ENCODE results near the gene MBTD1. TPM values are rescaled to one million over a fixed set of nuclear protein-coding genes. Genes with fewer than 3 reads are reported as not detected.

The MBTD1 gene
- polyA plus RNA-seq, 2 of the 4 experiments (the other 2 are of a cell fraction): 8.1 to 13.4 TPM

DNA sequence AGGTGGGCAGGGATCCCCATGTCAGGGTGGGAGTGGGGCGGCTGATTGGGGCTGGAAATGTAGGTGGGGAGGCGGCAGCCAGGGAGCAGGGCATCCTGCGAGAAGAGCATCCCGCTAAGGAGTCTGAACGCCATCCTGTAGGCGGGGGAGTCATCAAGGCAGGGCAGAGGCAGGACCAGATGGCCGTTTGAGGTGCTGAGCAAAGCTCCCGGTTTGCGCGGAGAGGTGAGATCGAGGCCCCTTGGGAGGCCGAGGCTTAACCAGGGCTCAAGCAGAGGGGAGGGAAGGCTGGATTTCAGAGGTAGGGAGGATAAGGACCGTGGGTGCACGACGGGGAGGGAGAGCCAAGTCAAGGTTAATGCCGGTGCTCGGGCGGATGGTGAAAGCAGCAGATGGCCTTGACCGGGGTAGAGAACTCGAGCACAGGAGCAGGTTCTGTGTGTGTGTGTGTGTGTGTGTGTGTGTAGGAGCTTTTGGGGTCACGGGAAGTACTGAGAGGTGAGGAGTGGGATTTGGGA is 94.1 kb downstream of the MBTD1 start:
- peak; percentile 73; the same call in 1 of the 2 replicates for TF ChIP-seq FOSB (CRISPR knock-in tag; IDR thresholded peaks at IDR 0.05)
- TF ChIP-seq HOXB5 (CRISPR knock-in tag; IDR thresholded peaks at IDR 0.05): 0 out of 2 replicates have a peak, but pooled peaks have one; percentile 48
- 0 out of 2 replicates have a peak, but pooled peaks have one; percentile 27 for TF ChIP-seq HOXA7 (CRISPR knock-in tag; IDR thresholded peaks at IDR 0.05)
- TF ChIP-seq RCOR1 (IDR thresholded peaks at IDR 0.05; ENCODE audit: low read depth, low read length): no peak
- no peak for TF ChIP-seq CEBPB (IDR thresholded peaks at IDR 0.05)
- TF ChIP-seq, protein P1, sequence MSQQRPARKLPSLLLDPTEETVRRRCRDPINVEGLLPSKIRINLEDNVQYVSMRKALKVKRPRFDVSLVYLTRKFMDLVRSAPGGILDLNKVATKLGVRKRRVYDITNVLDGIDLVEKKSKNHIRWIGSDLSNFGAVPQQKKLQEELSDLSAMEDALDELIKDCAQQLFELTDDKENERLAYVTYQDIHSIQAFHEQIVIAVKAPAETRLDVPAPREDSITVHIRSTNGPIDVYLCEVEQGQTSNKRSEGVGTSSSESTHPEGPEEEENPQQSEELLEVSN (IDR thresholded peaks at IDR 0.05; ENCODE audit: borderline replicate concordance, low read depth): no peak
- TF ChIP-seq TFCP2L1 (CRISPR knock-in tag; IDR thresholded peaks at IDR 0.05): 0 out of 2 replicates have a peak, but pooled peaks have one; percentile 17
- no peak for TF ChIP-seq MAZ (IDR thresholded peaks at IDR 0.05; ENCODE audit: borderline replicate concordance, low read depth, low read length)
- no peak for TF ChIP-seq JUNB (IDR thresholded peaks at IDR 0.05)
- TF ChIP-seq, protein P2, sequence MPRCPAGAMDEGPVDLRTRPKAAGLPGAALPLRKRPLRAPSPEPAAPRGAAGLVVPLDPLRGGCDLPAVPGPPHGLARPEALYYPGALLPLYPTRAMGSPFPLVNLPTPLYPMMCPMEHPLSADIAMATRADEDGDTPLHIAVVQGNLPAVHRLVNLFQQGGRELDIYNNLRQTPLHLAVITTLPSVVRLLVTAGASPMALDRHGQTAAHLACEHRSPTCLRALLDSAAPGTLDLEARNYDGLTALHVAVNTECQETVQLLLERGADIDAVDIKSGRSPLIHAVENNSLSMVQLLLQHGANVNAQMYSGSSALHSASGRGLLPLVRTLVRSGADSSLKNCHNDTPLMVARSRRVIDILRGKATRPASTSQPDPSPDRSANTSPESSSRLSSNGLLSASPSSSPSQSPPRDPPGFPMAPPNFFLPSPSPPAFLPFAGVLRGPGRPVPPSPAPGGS (IDR thresholded peaks at IDR 0.05): no peak
- TF ChIP-seq, protein P3, sequence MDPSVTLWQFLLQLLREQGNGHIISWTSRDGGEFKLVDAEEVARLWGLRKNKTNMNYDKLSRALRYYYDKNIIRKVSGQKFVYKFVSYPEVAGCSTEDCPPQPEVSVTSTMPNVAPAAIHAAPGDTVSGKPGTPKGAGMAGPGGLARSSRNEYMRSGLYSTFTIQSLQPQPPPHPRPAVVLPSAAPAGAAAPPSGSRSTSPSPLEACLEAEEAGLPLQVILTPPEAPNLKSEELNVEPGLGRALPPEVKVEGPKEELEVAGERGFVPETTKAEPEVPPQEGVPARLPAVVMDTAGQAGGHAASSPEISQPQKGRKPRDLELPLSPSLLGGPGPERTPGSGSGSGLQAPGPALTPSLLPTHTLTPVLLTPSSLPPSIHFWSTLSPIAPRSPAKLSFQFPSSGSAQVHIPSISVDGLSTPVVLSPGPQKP (IDR thresholded peaks at IDR 0.05; ENCODE audit: low read depth, low read length): no peak
- TF ChIP-seq, protein P4, sequence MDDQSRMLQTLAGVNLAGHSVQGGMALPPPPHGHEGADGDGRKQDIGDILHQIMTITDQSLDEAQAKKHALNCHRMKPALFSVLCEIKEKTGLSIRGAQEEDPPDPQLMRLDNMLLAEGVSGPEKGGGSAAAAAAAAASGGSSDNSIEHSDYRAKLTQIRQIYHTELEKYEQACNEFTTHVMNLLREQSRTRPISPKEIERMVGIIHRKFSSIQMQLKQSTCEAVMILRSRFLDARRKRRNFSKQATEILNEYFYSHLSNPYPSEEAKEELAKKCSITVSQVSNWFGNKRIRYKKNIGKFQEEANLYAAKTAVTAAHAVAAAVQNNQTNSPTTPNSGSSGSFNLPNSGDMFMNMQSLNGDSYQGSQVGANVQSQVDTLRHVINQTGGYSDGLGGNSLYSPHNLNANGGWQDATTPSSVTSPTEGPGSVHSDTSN (IDR thresholded peaks at IDR 0.05): peak; percentile 55; the same call in 1 of the 2 replicates
- TF ChIP-seq, protein P5, sequence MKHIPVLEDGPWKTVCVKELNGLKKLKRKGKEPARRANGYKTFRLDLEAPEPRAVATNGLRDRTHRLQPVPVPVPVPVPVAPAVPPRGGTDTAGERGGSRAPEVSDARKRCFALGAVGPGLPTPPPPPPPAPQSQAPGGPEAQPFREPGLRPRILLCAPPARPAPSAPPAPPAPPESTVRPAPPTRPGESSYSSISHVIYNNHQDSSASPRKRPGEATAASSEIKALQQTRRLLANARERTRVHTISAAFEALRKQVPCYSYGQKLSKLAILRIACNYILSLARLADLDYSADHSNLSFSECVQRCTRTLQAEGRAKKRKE (CRISPR knock-in tag; IDR thresholded peaks at IDR 0.05; ENCODE audit: low read depth): 0 out of 2 replicates have a peak, but pooled peaks have one; percentile 57
- no peak for TF ChIP-seq KDM5A (IDR thresholded peaks at IDR 0.05)
- TF ChIP-seq POLR2AphosphoS2 (conservative IDR thresholded peaks at IDR 0.05; ENCODE audit: low read length): peak; percentile 38; the same call in 1 of the 2 replicates
- peak; percentile 30; the same call in 1 of the 2 replicates for TF ChIP-seq PHF8 (IDR thresholded peaks at IDR 0.05; ENCODE audit: borderline replicate concordance, low read depth)
- Histone ChIP-seq H3K4me2 (peak overlapping the region; percentile 66), H3K4me1 (peaks cover 21% of the 10 kb centered on the region), H3K9me3 (no peaks in the 10 kb centered on the region), H3K4me3 (peak overlapping the region; percentile 88), H3K27ac (peak overlapping the region; percentile 94)
- peak in 1 of 2 experiments; percentile 56 for DNase-seq (ENCODE audit: low read depth in 1 of 2, low spot score in 1 of 2)
- 16% methylated on average over 21 of the region's 21 CpGs for WGBS (ENCODE audit: missing lambda C conversion rate)
- no peak for FAIRE-seq
- ATAC-seq: peak; percentile 58 to 63
- ChIA-PET POLR2A (interaction anchor here (0.6 to 2.0 kb wide), 10 partner anchors 9 to 317 kb away, joined by 3 to 10 read pairs (median 6); partner anchors contain the start of genes NME1, SPAG9 and UTP18), CTCF (interaction anchor here (0.7 to 5.1 kb wide), 14 partner anchors 8 to 197 kb away, joined by 3 to 51 read pairs (median 4); partner anchors contain the start of genes NME1 and SPAG9)

DNA sequence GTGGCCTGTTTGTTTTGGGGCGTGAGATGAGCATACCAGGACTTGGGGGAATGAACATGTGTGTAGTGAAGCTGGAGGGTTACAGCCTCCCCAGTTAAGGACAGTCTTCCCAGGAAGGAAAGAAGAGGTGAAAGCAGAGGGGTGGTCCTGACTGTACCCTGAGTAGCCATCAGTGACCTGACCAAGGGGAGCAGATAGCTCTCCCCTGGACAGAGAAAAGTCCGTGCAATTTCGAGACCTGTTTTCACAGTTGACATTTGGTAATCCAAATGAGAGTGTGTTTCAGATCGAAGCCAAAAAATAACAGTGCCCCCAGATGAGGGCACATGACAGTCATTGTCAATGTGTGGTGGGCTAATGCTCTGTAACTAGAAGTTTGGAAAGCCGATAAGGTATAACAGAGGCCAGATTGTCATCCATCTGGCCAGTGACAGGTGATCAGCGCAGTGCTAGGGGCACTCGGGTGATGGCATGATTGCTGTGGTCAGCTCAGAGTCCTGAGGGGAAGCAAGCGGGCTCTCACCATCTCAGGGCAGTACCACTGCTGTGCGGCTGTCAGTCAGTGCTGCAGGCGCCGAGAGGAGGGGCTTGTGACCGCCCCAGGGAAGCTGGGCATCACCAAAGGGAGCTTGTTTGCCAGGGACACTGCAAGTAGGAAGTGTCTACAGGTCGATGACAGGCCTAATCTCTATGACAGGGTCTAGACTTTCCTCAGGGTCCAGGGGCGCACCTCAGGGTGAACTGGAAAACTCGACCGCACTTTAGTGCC is 94.8 kb downstream of the MBTD1 start:
- H3K4me1 ChIP-seq: peaks cover 21% of the 10 kb centered on the region
- peak in 1 of 2 experiments; percentile 28 for DNase-seq (ENCODE audit: low read depth in 1 of 2, low spot score in 1 of 2)
- TF ChIP-seq CBX8 (IDR thresholded peaks at IDR 0.05) (no peak), FOSB (CRISPR knock-in tag; IDR thresholded peaks at IDR 0.05) (no peak), EP300 (IDR thresholded peaks at IDR 0.05) (no peak), HEYL (CRISPR knock-in tag; IDR thresholded peaks at IDR 0.05) (no peak), RAD21 (conservative IDR thresholded peaks at IDR 0.05 in 1 of 2, IDR thresholded peaks at IDR 0.05 in 1 of 2) (no peak), PHF8 (IDR thresholded peaks at IDR 0.05; ENCODE audit: borderline replicate concordance, low read depth) (no peak), NFE2L2 (conservative IDR thresholded peaks at IDR 0.05; ENCODE audit: low read length) (no peak)
- TF ChIP-seq, protein P4 (IDR thresholded peaks at IDR 0.05): no peak
- TF ChIP-seq, protein P1 (IDR thresholded peaks at IDR 0.05; ENCODE audit: borderline replicate concordance, low read depth): no peak
- FAIRE-seq: no peak
- H3K27ac ChIP-seq: peak overlapping the region; percentile 94
- H3K9me3 ChIP-seq: no peaks in the 10 kb centered on the region
- H3K4me2 ChIP-seq: peak overlapping the region; percentile 66
- peak; percentile 11 to 18 for ATAC-seq
- ChIA-PET CTCF (interaction anchor here (0.6 to 5.1 kb wide), 12 partner anchors 9 to 382 kb away, joined by 3 to 51 read pairs (median 4); partner anchors contain the start of genes NME1 and SPAG9), POLR2A (interaction anchor here (0.6 to 2.0 kb wide), 9 partner anchors 10 to 317 kb away, joined by 3 to 10 read pairs (median 7); partner anchors contain the start of genes NME1 and SPAG9)
- 83% methylated on average over 16 of the region's 16 CpGs for WGBS (ENCODE audit: missing lambda C conversion rate)
- H3K4me3 ChIP-seq: peak overlapping the region; percentile 88
